Thyroid gland (tissue), 4 donors: Measurements from ENCODE around the gene PDE4B. TPM values are rescaled to one million over a fixed set of nuclear protein-coding genes. Genes with fewer than 3 reads are reported as not detected.

Experiments used
- DNase-seq, 2 donors: peaks; one replicate each; pipeline ENCODE4 v3.0.0-alpha.2; 2019
- H3K27ac ChIP-seq, 3 donors: fragments of 200-600 bp; sonication (generic); 1 replicate in 2 of 3; 2 replicates in 1 of 3; pipeline ENCODE4 v1.5.1; 2016 to 2019; ENCODE audit warnings: mild to moderate bottlenecking in 1 of 3, moderate library complexity in 1 of 3
- H3K27me3 ChIP-seq: fragments of 200-600 bp; sonication (generic); one replicate; pipeline ENCODE4 v1.5.1; 2019
- H3K36me3 ChIP-seq, 2 donors: fragments of 200-600 bp; sonication (generic); one replicate each; pipeline ENCODE4 v1.5.1; 2016 to 2019
- H3K4me1 ChIP-seq, 2 donors: fragments of 200-600 bp; sonication (generic); one replicate each; pipeline ENCODE4 v1.5.1; 2017 to 2019
- H3K4me3 ChIP-seq, 3 donors: fragments of 200-600 bp; sonication (generic); replicated peaks in 1 of 3; 1 replicate in 2 of 3; 2 replicates in 1 of 3; pipeline ENCODE4 v1.5.1; 2016; ENCODE audit warnings: mild to moderate bottlenecking in 1 of 3
- H3K9me3 ChIP-seq: fragments of 200-600 bp; sonication (generic); one replicate; pipeline ENCODE4 v1.5.1; 2017
- POLR2A ChIP-seq, 2 donors: fragments of 450-650 bp; IDR thresholded peaks; one replicate each; pipeline ENCODE4 v1.6.1; 2017; ENCODE audit warnings: antibody characterized with exemption in 2 of 2, mild to moderate bottlenecking in 2 of 2, moderate library complexity in 1 of 2
- WGBS, 2 donors: methylation state at CpG; one replicate each; pipeline ENCODE4 v1.1.5; 2017; 5-methylcytosine and 5-hydroxymethylcytosine counted together
- intact Hi-C: fragments of 100-400 bp; cut with DNase I; formaldehyde crosslinking; loops from one replicate; pipeline ENCODE4 v1.15.1; 2023
- total RNA-seq, 4 donors: library from RNA; depleted of rRNA; stranded (reverse); fragments of >200 nt; gene quantifications; one replicate each; pipeline ENCODE4 v1.2.3, GENCODE V29; 2016
- TF ChIP-seq, protein P1 (sequence below), 6 experiments: fragments of 200-600 bp in 3 of 6; fragments of 450-650 bp in 3 of 6; sonication (generic) in 3 of 6; IDR thresholded peaks; one replicate each; pipeline ENCODE4 v1.5.1; 2016 to 2019; ENCODE audit warnings: antibody characterized with exemption in 6 of 6, mild to moderate bottlenecking in 2 of 6, inconsistent platforms in 1 of 6, moderate library complexity in 1 of 6

The PDE4B gene
- total RNA-seq, 4 donors from 2014 or later, result 9.6 to 21.3 (median 15.0) TPM

DNA sequence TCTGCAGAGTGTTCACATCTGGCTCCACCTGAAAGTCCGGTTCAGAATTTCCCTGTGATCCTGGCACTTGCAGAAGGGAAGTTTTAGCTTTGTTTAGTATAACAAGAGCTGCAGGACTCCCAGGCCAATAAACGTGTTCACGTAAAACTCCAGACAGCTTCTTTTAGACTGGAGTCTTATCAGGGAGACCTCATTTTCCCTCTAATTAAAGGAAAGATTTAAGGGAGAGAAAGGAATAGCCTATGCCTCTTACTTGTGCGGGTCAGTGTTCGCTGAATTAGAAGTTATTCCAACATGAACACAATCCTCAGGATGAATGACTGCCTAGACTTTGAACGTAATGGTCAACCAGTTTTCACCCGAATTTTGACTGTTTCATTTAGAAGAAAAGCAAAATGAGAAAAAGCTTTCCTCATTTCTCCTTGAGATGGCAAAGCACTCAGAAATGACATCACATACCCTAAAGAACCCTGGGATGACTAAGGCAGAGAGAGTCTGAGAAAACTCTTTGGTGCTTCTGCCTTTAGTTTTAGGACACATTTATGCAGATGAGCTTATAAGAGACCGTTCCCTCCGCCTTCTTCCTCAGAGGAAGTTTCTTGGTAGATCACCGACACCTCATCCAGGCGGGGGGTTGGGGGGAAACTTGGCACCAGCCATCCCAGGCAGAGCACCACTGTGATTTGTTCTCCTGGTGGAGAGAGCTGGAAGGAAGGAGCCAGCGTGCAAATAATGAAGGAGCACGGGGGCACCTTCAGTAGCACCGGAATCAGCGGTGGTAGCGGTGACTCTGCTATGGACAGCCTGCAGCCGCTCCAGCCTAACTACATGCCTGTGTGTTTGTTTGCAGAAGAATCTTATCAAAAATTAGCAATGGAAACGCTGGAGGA, 539.2 kb downstream of the PDE4B start:
- intact Hi-C loops, result no loop called here
- H3K4me3 ChIP-seq, result peak overlapping the region; percentile 11 to 41 (median 22)
- TF ChIP-seq, protein P1, sequence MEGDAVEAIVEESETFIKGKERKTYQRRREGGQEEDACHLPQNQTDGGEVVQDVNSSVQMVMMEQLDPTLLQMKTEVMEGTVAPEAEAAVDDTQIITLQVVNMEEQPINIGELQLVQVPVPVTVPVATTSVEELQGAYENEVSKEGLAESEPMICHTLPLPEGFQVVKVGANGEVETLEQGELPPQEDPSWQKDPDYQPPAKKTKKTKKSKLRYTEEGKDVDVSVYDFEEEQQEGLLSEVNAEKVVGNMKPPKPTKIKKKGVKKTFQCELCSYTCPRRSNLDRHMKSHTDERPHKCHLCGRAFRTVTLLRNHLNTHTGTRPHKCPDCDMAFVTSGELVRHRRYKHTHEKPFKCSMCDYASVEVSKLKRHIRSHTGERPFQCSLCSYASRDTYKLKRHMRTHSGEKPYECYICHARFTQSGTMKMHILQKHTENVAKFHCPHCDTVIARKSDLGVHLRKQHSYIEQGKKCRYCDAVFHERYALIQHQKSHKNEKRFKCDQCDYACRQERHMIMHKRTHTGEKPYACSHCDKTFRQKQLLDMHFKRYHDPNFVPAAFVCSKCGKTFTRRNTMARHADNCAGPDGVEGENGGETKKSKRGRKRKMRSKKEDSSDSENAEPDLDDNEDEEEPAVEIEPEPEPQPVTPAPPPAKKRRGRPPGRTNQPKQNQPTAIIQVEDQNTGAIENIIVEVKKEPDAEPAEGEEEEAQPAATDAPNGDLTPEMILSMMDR (IDR thresholded peaks at IDR 0.05), result peak in 3 of 6 experiments; percentile 46 to 57 (median 48)
- TF ChIP-seq POLR2A (IDR thresholded peaks at IDR 0.05), result peak in 1 of 2 donors; percentile 87
- no peaks in the 10 kb centered on the region for H3K27me3 ChIP-seq
- H3K9me3 ChIP-seq, result no peaks in the 10 kb centered on the region
- no peaks in the 10 kb centered on the region for H3K36me3 ChIP-seq
- DNase-seq, result peak; percentile 74 to 75
- WGBS, 2 donors, result 1 to 2% methylated on average over 18 of the region's 18 CpGs
- H3K27ac ChIP-seq, result peak overlapping the region; percentile 85 to 94 (median 94)
- peaks cover 27 to 36% of the 10 kb centered on the region in 2 donors for H3K4me1 ChIP-seq

- no peaks in the 10 kb centered on the region for H3K27me3 ChIP-seq
- intact Hi-C loops, result no loop called here
- H3K4me3 ChIP-seq, result peak overlapping the region; percentile 11 to 41 (median 22)
- no peaks in the 10 kb centered on the region for H3K9me3 ChIP-seq
- WGBS, 2 donors, result 4 to 6% methylated on average over 2 of the region's 2 CpGs
- H3K27ac ChIP-seq, result peak overlapping the region; percentile 85 to 94 (median 94)
- peak in 1 of 2 donors; percentile 18 for DNase-seq
- H3K4me1 ChIP-seq, result peaks cover 27 to 42% of the 10 kb centered on the region in 2 donors
- TF ChIP-seq, protein P1 (IDR thresholded peaks at IDR 0.05), result no peak
- no peak for TF ChIP-seq POLR2A (IDR thresholded peaks at IDR 0.05)
- no peaks in the 10 kb centered on the region for H3K36me3 ChIP-seq
Observed at GRCh38 chr1:66332548-66332901, 539.8 kb downstream of the PDE4B start.

GRCh38 chr1:66333466-66334199, 540.9 kb downstream of the PDE4B start:
- Histone ChIP-seq H3K4me1 (peaks cover 27 to 43% of the 10 kb centered on the region in 2 donors), H3K27ac (peak overlapping the region; percentile 85 to 94 (median 94)), H3K4me3 (peak overlapping the region in 1 of 3 donors; percentile 41), H3K36me3 (no peaks in the 10 kb centered on the region), H3K27me3 (no peaks in the 10 kb centered on the region), H3K9me3 (no peaks in the 10 kb centered on the region)
- DNase-seq, result peak; percentile 34 to 45
- 13 to 17% methylated on average over 4 of the region's 4 CpGs for WGBS, 2 donors
- TF ChIP-seq, protein P1 (IDR thresholded peaks at IDR 0.05), result no peak
- TF ChIP-seq POLR2A (IDR thresholded peaks at IDR 0.05), result peak in 1 of 2 donors; percentile 59
- intact Hi-C loops, result no loop called here

- Histone ChIP-seq H3K27me3 (no peaks in the 10 kb centered on the region), H3K27ac (peak overlapping the region; percentile 85 to 94 (median 94)), H3K36me3 (no peaks in the 10 kb centered on the region), H3K4me1 (peaks cover 31 to 46% of the 10 kb centered on the region in 2 donors), H3K4me3 (peak overlapping the region in 1 of 3 donors; percentile 41), H3K9me3 (no peaks in the 10 kb centered on the region)
- no peak for TF ChIP-seq POLR2A (IDR thresholded peaks at IDR 0.05)
- TF ChIP-seq, protein P1 (IDR thresholded peaks at IDR 0.05), result no peak
- WGBS, 2 donors, result 51 to 63% methylated on average over 2 of the region's 2 CpGs
- intact Hi-C loops, result no loop called here
- no peak for DNase-seq
Observed at GRCh38 chr1:66334318-66334717, 541.6 kb downstream of the PDE4B start.
